ENCODE data around the gene B3GNT3.

Gene B3GNT3

GRCh38 chr19:17752865-17753639 lies 41.9 kb upstream of the B3GNT3 start:
- Histone ChIP-seq H3K9ac (ENCODE audit: low read depth, low read length, poor library complexity, severe bottlenecking) (peak overlapping the region; percentile 40), H2AFZ (ENCODE audit: low read length) (no peak overlapping the region), H3K4me3 (ENCODE audit: low read length, poor library complexity, severe bottlenecking) (peak overlapping the region; percentile 83), H3F3A (ENCODE audit: low read depth) (no peaks in the 10 kb centered on the region), H3K4me2 (ENCODE audit: low read depth, low read length, poor library complexity, severe bottlenecking) (peak overlapping the region; percentile 93), H3K9me3 (ENCODE audit: insufficient read depth, low read depth, low read length) (no peaks in the 10 kb centered on the region), H3K36me3 (ENCODE audit: insufficient read depth, low read length) (peaks cover 9% of the 10 kb centered on the region; the same call in 1 of the 2 replicates), H4K20me1 (ENCODE audit: insufficient read depth, low read length, poor library complexity, severe bottlenecking) (no peaks in the 10 kb centered on the region), H3K4me1 (ENCODE audit: insufficient read depth, low read length, poor library complexity, severe bottlenecking) (peaks cover 47% of the 10 kb centered on the region), H3K79me2 (ENCODE audit: insufficient read depth, low read length) (peaks cover 55% of the 10 kb centered on the region), H3K27me3 (ENCODE audit: insufficient read depth, low read length, poor library complexity, severe bottlenecking) (no peaks in the 10 kb centered on the region), H3K9me2 (replicated peaks; ENCODE audit: low read depth, low read length) (no peaks in the 10 kb centered on the region)
- TF ChIP-seq EZH2phosphoT487 (IDR thresholded peaks at IDR 0.05; ENCODE audit: borderline replicate concordance) (no peak), CTCF (conservative IDR thresholded peaks at IDR 0.05; ENCODE audit: low read length) (no peak)

- Histone ChIP-seq H3F3A (ENCODE audit: low read depth) (no peaks in the 10 kb centered on the region), H4K20me1 (ENCODE audit: insufficient read depth, low read length, poor library complexity, severe bottlenecking) (no peaks in the 10 kb centered on the region), H3K4me1 (ENCODE audit: insufficient read depth, low read length, poor library complexity, severe bottlenecking) (peaks cover 39% of the 10 kb centered on the region), H3K27me3 (ENCODE audit: insufficient read depth, low read length, poor library complexity, severe bottlenecking) (no peaks in the 10 kb centered on the region), H3K9me2 (replicated peaks; ENCODE audit: low read depth, low read length) (no peaks in the 10 kb centered on the region), H3K79me2 (ENCODE audit: insufficient read depth, low read length) (peaks cover 46% of the 10 kb centered on the region), H3K9me3 (ENCODE audit: insufficient read depth, low read depth, low read length) (no peaks in the 10 kb centered on the region), H2AFZ (ENCODE audit: low read length) (no peak overlapping the region), H3K4me3 (ENCODE audit: low read length, poor library complexity, severe bottlenecking) (no peak overlapping the region), H3K36me3 (ENCODE audit: insufficient read depth, low read length) (peaks cover 9% of the 10 kb centered on the region; the same call in 1 of the 2 replicates), H3K9ac (ENCODE audit: low read depth, low read length, poor library complexity, severe bottlenecking) (no peak overlapping the region), H3K4me2 (ENCODE audit: low read depth, low read length, poor library complexity, severe bottlenecking) (no peak overlapping the region)
- no peak for TF ChIP-seq CTCF (conservative IDR thresholded peaks at IDR 0.05; ENCODE audit: low read length)
Measured at GRCh38 chr19:17753976-17754375, 41.0 kb upstream of the B3GNT3 start.

GRCh38 chr19:17754634-17755442 lies 40.1 kb upstream of the B3GNT3 start:
- TF ChIP-seq CTCF (conservative IDR thresholded peaks at IDR 0.05; ENCODE audit: low read length) (peak; percentile 28; the same call in 1 of the 2 replicates), EZH2phosphoT487 (IDR thresholded peaks at IDR 0.05; ENCODE audit: borderline replicate concordance) (no peak)
- H3K9me2 ChIP-seq (replicated peaks; ENCODE audit: low read depth, low read length) = no peaks in the 10 kb centered on the region
- H4K20me1 ChIP-seq (ENCODE audit: insufficient read depth, low read length, poor library complexity, severe bottlenecking) = no peaks in the 10 kb centered on the region
- H3K79me2 ChIP-seq (ENCODE audit: insufficient read depth, low read length) = peaks cover 37% of the 10 kb centered on the region
- H3K4me1 ChIP-seq (ENCODE audit: insufficient read depth, low read length, poor library complexity, severe bottlenecking) = peaks cover 30% of the 10 kb centered on the region
- no peak overlapping the region for H3K4me2 ChIP-seq (ENCODE audit: low read depth, low read length, poor library complexity, severe bottlenecking)
- peaks cover 9% of the 10 kb centered on the region; the same call in 1 of the 2 replicates for H3K36me3 ChIP-seq (ENCODE audit: insufficient read depth, low read length)
- no peaks in the 10 kb centered on the region for H3K9me3 ChIP-seq (ENCODE audit: insufficient read depth, low read depth, low read length)
- no peak overlapping the region for H2AFZ ChIP-seq (ENCODE audit: low read length)
- H3F3A ChIP-seq (ENCODE audit: low read depth) = no peaks in the 10 kb centered on the region
- no peaks in the 10 kb centered on the region for H3K27me3 ChIP-seq (ENCODE audit: insufficient read depth, low read length, poor library complexity, severe bottlenecking)
- no peak overlapping the region for H3K4me3 ChIP-seq (ENCODE audit: low read length, poor library complexity, severe bottlenecking)
- no peak overlapping the region for H3K9ac ChIP-seq (ENCODE audit: low read depth, low read length, poor library complexity, severe bottlenecking)
